Hepatocyte (in vitro differentiated cells): ENCODE measurements around the gene ALG14.

Source experiments
- EZH2 ChIP-seq: fragments of 200-600 bp; sonication (generic); IDR thresholded peaks from 2 replicates; pipeline ENCODE4 v1.6.1; 2016; ENCODE audit warnings: antibody characterized with exemption, mild to moderate bottlenecking, borderline replicate concordance
- TF ChIP-seq, protein P1 (sequence below): fragments of 200-600 bp; sonication (generic); IDR thresholded peaks from 2 replicates; pipeline ENCODE4 v1.5.1; 2016; ENCODE audit warnings: antibody characterized with exemption, mild to moderate bottlenecking; ENCODE audit not compliant: poor library complexity

DNA sequence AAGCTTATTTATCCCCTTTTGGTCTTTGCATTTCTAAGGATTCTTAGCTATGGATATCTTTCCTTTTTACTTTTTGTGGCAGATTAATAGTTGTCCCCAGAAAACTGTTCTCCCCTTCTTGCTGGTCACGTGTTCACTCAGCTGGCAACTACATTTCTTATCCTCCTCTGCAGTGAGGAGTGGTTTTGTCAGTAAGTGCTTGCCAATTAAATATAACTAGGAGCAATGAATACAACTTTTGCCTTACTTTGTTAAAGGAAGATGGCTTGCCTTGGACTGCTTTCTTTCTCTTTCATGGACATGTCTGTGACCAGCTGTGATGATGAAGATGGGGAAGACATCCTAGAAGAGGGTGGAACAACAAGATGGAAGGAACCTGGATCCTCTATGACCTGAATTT, 15.6 kb upstream of the ALG14 start:
- TF ChIP-seq, protein P1, sequence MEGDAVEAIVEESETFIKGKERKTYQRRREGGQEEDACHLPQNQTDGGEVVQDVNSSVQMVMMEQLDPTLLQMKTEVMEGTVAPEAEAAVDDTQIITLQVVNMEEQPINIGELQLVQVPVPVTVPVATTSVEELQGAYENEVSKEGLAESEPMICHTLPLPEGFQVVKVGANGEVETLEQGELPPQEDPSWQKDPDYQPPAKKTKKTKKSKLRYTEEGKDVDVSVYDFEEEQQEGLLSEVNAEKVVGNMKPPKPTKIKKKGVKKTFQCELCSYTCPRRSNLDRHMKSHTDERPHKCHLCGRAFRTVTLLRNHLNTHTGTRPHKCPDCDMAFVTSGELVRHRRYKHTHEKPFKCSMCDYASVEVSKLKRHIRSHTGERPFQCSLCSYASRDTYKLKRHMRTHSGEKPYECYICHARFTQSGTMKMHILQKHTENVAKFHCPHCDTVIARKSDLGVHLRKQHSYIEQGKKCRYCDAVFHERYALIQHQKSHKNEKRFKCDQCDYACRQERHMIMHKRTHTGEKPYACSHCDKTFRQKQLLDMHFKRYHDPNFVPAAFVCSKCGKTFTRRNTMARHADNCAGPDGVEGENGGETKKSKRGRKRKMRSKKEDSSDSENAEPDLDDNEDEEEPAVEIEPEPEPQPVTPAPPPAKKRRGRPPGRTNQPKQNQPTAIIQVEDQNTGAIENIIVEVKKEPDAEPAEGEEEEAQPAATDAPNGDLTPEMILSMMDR = no peak
- TF ChIP-seq EZH2 = no peak
